Measurements from ENCODE around the gene LEMD2.

DNA sequence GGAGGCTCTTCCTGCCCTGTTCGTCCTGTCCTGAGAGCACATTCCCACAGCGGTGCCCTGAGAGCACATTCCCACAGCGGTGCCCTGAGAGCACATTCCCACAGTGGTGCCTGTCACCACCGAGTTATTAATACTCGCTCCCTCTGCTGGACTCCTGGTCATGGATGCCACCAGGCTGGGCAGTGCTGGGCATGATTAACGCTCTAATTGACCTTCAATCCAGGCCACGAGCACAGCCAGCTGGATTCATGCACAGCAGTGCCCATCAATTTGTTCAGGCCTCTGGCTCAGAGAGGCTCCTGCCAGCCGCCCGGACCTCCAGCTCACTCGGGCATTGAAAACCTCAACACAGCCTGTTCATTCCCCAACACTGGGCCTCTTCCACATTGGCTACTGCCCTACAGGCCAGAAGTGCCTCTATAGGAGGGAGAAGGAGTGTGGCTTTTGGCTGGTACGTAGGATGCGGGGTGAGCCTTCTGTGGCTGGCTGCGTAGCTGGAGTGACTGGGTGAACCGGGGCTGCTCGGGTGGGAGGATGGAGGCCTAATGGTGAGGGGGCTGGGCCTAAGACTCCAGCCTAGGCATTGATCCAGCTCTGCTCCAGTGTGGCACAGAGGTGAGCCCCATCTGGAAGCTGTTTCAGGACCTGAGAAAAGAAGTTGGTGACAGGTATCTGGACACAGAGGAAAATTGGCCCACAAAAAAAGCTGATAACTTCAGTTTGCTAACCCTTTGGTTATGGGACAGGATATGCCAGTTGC is 51.5 kb downstream of the LEMD2 start:
- TF ChIP-seq CTCF (IDR thresholded peaks at IDR 0.05 in 2 of 3, conservative IDR thresholded peaks at IDR 0.05 in 1 of 3; ENCODE audit: borderline replicate concordance in 1 of 3, insufficient read depth in 1 of 3, low read depth in 2 of 3, low read length in 2 of 3), result no peak
- TF ChIP-seq ZFX (IDR thresholded peaks at IDR 0.05), result no peak
- no peak for TF ChIP-seq EZH2phosphoT487 (IDR thresholded peaks at IDR 0.05; ENCODE audit: borderline replicate concordance)
- TF ChIP-seq ATF3 (IDR thresholded peaks at IDR 0.05), result no peak
- no peak for TF ChIP-seq POLR2A (IDR thresholded peaks at IDR 0.05; ENCODE audit: borderline replicate concordance, extremely low read depth, insufficient read depth, insufficient read length)
- no peak for TF ChIP-seq ZNF274 (IDR thresholded peaks at IDR 0.05; ENCODE audit: low read depth, low read length)
- no peak for TF ChIP-seq POLR2AphosphoS5 (IDR thresholded peaks at IDR 0.05; ENCODE audit: low read depth, low read length)
- TF ChIP-seq SP1 (IDR thresholded peaks at IDR 0.05; ENCODE audit: low read depth), result no peak
- TF ChIP-seq MAX (IDR thresholded peaks at IDR 0.05), result no peak
- TF ChIP-seq EZH2 (IDR thresholded peaks at IDR 0.05), result no peak
- TF ChIP-seq TCF7L2 (IDR thresholded peaks at IDR 0.05; ENCODE audit: borderline replicate concordance, extremely low read depth, insufficient read depth, insufficient read length), result no peak
- TF ChIP-seq EGR1 (IDR thresholded peaks at IDR 0.05; ENCODE audit: low read depth), result no peak
- TF ChIP-seq JUND (IDR thresholded peaks at IDR 0.05), result no peak
